H9 (cell line): Measurements from ENCODE around the gene METTL21A. TPM values are rescaled to one million over a fixed set of nuclear protein-coding genes. Genes with fewer than 3 reads are reported as not detected.
A peak's percentile ranks its signal among the peaks of the same experiment; 100 is the strongest.

Experiments used
- DNase-seq: peaks from one replicate; pipeline ENCODE4 v3.0.0-alpha.2; 2017
- H2AFZ ChIP-seq: one replicate; pipeline ENCODE4 v1.6.1; 2013; ENCODE audit warnings: mild to moderate bottlenecking, low read length, control low read depth, moderate library complexity
- H2AK5ac ChIP-seq: 2 replicates; pipeline ENCODE4 v1.6.1; 2013; ENCODE audit warnings: low read length, control low read depth, mixed read lengths; ENCODE audit not compliant: insufficient read length
- H2BK120ac ChIP-seq: one replicate; pipeline ENCODE4 v1.6.1; 2013; ENCODE audit warnings: low read depth, mild to moderate bottlenecking, low read length, control low read depth, inconsistent platforms; ENCODE audit not compliant: poor library complexity, severe bottlenecking
- H2BK12ac ChIP-seq: 2 replicates; pipeline ENCODE4 v1.6.1; 2013; ENCODE audit warnings: low read length, control low read depth, mixed read lengths, low read depth; ENCODE audit not compliant: insufficient read length
- H2BK15ac ChIP-seq: 2 replicates; pipeline ENCODE4 v1.6.1; 2013; ENCODE audit warnings: low read depth, low read length, control low read depth
- H2BK20ac ChIP-seq: one replicate; pipeline ENCODE4 v1.6.1; 2013; ENCODE audit warnings: low read depth, mild to moderate bottlenecking, low read length, control low read depth, inconsistent platforms; ENCODE audit not compliant: poor library complexity, severe bottlenecking
- H2BK5ac ChIP-seq: 2 replicates; pipeline ENCODE4 v1.6.1; 2013; ENCODE audit warnings: low read length, control low read depth, mixed read lengths; ENCODE audit not compliant: insufficient read length
- H3K14ac ChIP-seq: 2 replicates; pipeline ENCODE4 v1.6.1; 2013; ENCODE audit warnings: low read length, control low read depth; ENCODE audit not compliant: insufficient read depth
- H3K18ac ChIP-seq: 2 replicates; pipeline ENCODE4 v1.6.1; 2013; ENCODE audit warnings: low read depth, mild to moderate bottlenecking, mixed read lengths, low read length, control low read depth; ENCODE audit not compliant: insufficient read length
- H3K23ac ChIP-seq: 2 replicates; pipeline ENCODE4 v1.6.1; 2013; ENCODE audit warnings: low read length, control low read depth, mixed read lengths, low read depth; ENCODE audit not compliant: insufficient read length
- H3K23me2 ChIP-seq: 2 replicates; pipeline ENCODE4 v1.6.1; 2013; ENCODE audit warnings: low read depth, mild to moderate bottlenecking, mixed read lengths, low read length, control low read depth; ENCODE audit not compliant: insufficient read length, poor library complexity, severe bottlenecking
- H3K27ac ChIP-seq: 2 replicates; pipeline ENCODE4 v1.5.1; 2013; ENCODE audit warnings: low read length, control low read depth, mixed read lengths, low read depth; ENCODE audit not compliant: insufficient read length
- H3K27me3 ChIP-seq: 2 replicates; pipeline ENCODE4 v1.6.1; 2013; ENCODE audit warnings: low read length, control low read depth, inconsistent platforms; ENCODE audit not compliant: insufficient read depth
- H3K4ac ChIP-seq: 2 replicates; pipeline ENCODE4 v1.6.1; 2013; ENCODE audit warnings: low read depth, mild to moderate bottlenecking, control low read depth, inconsistent platforms, low read length, moderate library complexity
- H3K4me1 ChIP-seq: 2 replicates; pipeline ENCODE4 v1.6.1; 2013; ENCODE audit warnings: low read length, control low read depth, inconsistent platforms; ENCODE audit not compliant: insufficient read depth
- H3K4me2 ChIP-seq: 2 replicates; pipeline ENCODE4 v1.6.1; 2013; ENCODE audit warnings: low read length, control low read depth, mixed read lengths; ENCODE audit not compliant: insufficient read length, insufficient read depth
- H3K56ac ChIP-seq: 2 replicates; pipeline ENCODE4 v1.6.1; 2013; ENCODE audit warnings: low read depth, mild to moderate bottlenecking, mixed read lengths, low read length, control low read depth; ENCODE audit not compliant: insufficient read length
- H3K79me1 ChIP-seq: 2 replicates; pipeline ENCODE4 v1.6.1; 2013; ENCODE audit warnings: low read depth, mild to moderate bottlenecking, moderate library complexity, low read length, control low read depth, inconsistent platforms; ENCODE audit not compliant: insufficient read depth, poor library complexity, severe bottlenecking
- H3K79me2 ChIP-seq: 2 replicates; pipeline ENCODE4 v1.6.1; 2013; ENCODE audit warnings: low read length, control low read depth, inconsistent platforms; ENCODE audit not compliant: insufficient read depth
- H3K9ac ChIP-seq: 2 replicates; pipeline ENCODE4 v1.6.1; 2013; ENCODE audit warnings: low read length, control low read depth, mixed read lengths; ENCODE audit not compliant: insufficient read length; ENCODE audit errors: extremely low read depth
- H3K9me3 ChIP-seq: one replicate; pipeline ENCODE4 v1.6.1; 2013; ENCODE audit warnings: low read depth, low read length, inconsistent platforms; ENCODE audit not compliant: control insufficient read depth
- H3T11ph ChIP-seq: one replicate; pipeline ENCODE4 v1.6.1; 2013; ENCODE audit warnings: mild to moderate bottlenecking, low read length, control low read depth, inconsistent platforms
- H4K20me1 ChIP-seq: one replicate; pipeline ENCODE4 v1.6.1; 2013; ENCODE audit not compliant: control insufficient read depth, insufficient read length, insufficient read depth
- H4K5ac ChIP-seq: 2 replicates; pipeline ENCODE4 v1.6.1; 2013; ENCODE audit warnings: low read depth, mild to moderate bottlenecking, mixed read lengths, low read length, control low read depth; ENCODE audit not compliant: insufficient read length
- H4K8ac ChIP-seq: replicated peaks from 2 replicates; pipeline ENCODE4 v1.6.1; 2013; ENCODE audit warnings: low read length, control low read depth, mixed read lengths, low read depth; ENCODE audit not compliant: insufficient read length
- H4K91ac ChIP-seq: 2 replicates; pipeline ENCODE4 v1.6.1; 2013; ENCODE audit warnings: low read depth, mild to moderate bottlenecking, moderate library complexity, mixed read lengths, low read length, control low read depth; ENCODE audit not compliant: insufficient read length
- H3K27ac Mint-ChIP-seq, 3 experiments: 2 replicates in 2 of 3; 3 replicates in 1 of 3; pipeline ENCODE4 v1.8.0; 2020 to 2021; ENCODE audit warnings: mixed read lengths in 3 of 3, mild to moderate bottlenecking in 1 of 3, moderate library complexity in 1 of 3
- H3K27me3 Mint-ChIP-seq: 2 replicates; pipeline ENCODE4 v1.8.0; 2021; ENCODE audit warnings: low read depth, mild to moderate bottlenecking, moderate library complexity, mixed read lengths
- H3K36me3 Mint-ChIP-seq, 3 experiments: 2 replicates in 2 of 3; 3 replicates in 1 of 3; pipeline ENCODE4 v1.8.0; 2020 to 2021; ENCODE audit warnings: low read depth in 3 of 3, mixed read lengths in 3 of 3; ENCODE audit not compliant: insufficient read depth in 1 of 3
- H3K4me1 Mint-ChIP-seq, 2 experiments: 2 replicates each; pipeline ENCODE4 v1.8.0; 2020; ENCODE audit warnings: mixed read lengths in 2 of 2
- H3K4me3 Mint-ChIP-seq, 2 experiments: 2 replicates in 1 of 2; 3 replicates in 1 of 2; pipeline ENCODE4 v1.8.0; 2020 to 2021; ENCODE audit warnings: mild to moderate bottlenecking in 2 of 2, mixed read lengths in 2 of 2, moderate library complexity in 1 of 2
- H3K9me3 Mint-ChIP-seq, 2 experiments: 2 replicates in 1 of 2; 3 replicates in 1 of 2; pipeline ENCODE4 v1.8.0; 2020; ENCODE audit warnings: mild to moderate bottlenecking in 2 of 2, mixed read lengths in 2 of 2, moderate library complexity in 1 of 2
- CTCF ChIP-seq: fragments of 200-600 bp; sonication (generic); conservative IDR thresholded peaks from 3 replicates; pipeline ENCODE4 v1.8.0; 2021; ENCODE audit warnings: antibody characterized with exemption, mild to moderate bottlenecking
- WGBS: extraction: QIAGEN DNeasy Blood & Tissue Kit; methylation state at CpG from one replicate; pipeline ENCODE4 v1.1.7; 2013; ENCODE audit warnings: missing lambda C conversion rate, low lambda C conversion rate, mixed read lengths; ENCODE audit not compliant: insufficient read length; ENCODE audit errors: extremely low coverage; 5-methylcytosine and 5-hydroxymethylcytosine counted together
- total RNA-seq: library from RNA; stranded (reverse); gene quantifications from 2 replicates; pipeline ENCODE4 v1.2.1, GENCODE V29; 2021

METTL21A gene
- total RNA-seq, 1 experiment from 2014 or later = 65.9 TPM

GRCh38 chr2:207635468-207636200 is 10.4 kb upstream of the METTL21A start:
- no peak overlapping the region for H2BK12ac ChIP-seq
- H2BK15ac ChIP-seq = no peak overlapping the region
- no peaks in the 10 kb centered on the region for H3K23me2 ChIP-seq
- no peak overlapping the region for H2AFZ ChIP-seq
- H3K14ac ChIP-seq = no peak overlapping the region
- no peaks in the 10 kb centered on the region for H3K27me3 ChIP-seq
- H3K56ac ChIP-seq = no peak overlapping the region
- H3K4me2 ChIP-seq = no peak overlapping the region
- no peak overlapping the region for H3T11ph ChIP-seq
- no peak overlapping the region for H2BK120ac ChIP-seq
- Mint-ChIP-seq H3K4me3 (no peak overlapping the region), H3K27ac (no peak overlapping the region), H3K27me3 (no peaks in the 10 kb centered on the region), H3K9me3 (0 out of 5 replicates have a peak, but pooled peaks cover 0 to 3% of the 10 kb centered on the region in 2 experiments), H3K36me3 (no peaks in the 10 kb centered on the region), H3K4me1 (peaks cover 4 to 13% of the 10 kb centered on the region in 2 experiments)
- no peak overlapping the region for H4K5ac ChIP-seq
- H3K27ac ChIP-seq = no peak overlapping the region
- no peak overlapping the region for H3K23ac ChIP-seq
- H4K8ac ChIP-seq = no peak overlapping the region
- WGBS = no CpG with 5 or more reads among the region's 11 CpGs
- H2BK20ac ChIP-seq = no peak overlapping the region
- H3K4me1 ChIP-seq = no peaks in the 10 kb centered on the region
- no peak overlapping the region for H4K91ac ChIP-seq
- no peak overlapping the region for H2AK5ac ChIP-seq
- H4K20me1 ChIP-seq = no peaks in the 10 kb centered on the region
- no peaks in the 10 kb centered on the region for H3K79me2 ChIP-seq
- H2BK5ac ChIP-seq = no peak overlapping the region
- DNase-seq = peak; percentile 25
- H3K9me3 ChIP-seq = no peaks in the 10 kb centered on the region
- H3K9ac ChIP-seq = no peak overlapping the region
- no peak for TF ChIP-seq CTCF
- H3K4ac ChIP-seq = no peak overlapping the region
- no peaks in the 10 kb centered on the region for H3K79me1 ChIP-seq
- H3K18ac ChIP-seq = no peak overlapping the region
